ENCODE measurements around the gene GALNT1.

The GALNT1 gene

DNA sequence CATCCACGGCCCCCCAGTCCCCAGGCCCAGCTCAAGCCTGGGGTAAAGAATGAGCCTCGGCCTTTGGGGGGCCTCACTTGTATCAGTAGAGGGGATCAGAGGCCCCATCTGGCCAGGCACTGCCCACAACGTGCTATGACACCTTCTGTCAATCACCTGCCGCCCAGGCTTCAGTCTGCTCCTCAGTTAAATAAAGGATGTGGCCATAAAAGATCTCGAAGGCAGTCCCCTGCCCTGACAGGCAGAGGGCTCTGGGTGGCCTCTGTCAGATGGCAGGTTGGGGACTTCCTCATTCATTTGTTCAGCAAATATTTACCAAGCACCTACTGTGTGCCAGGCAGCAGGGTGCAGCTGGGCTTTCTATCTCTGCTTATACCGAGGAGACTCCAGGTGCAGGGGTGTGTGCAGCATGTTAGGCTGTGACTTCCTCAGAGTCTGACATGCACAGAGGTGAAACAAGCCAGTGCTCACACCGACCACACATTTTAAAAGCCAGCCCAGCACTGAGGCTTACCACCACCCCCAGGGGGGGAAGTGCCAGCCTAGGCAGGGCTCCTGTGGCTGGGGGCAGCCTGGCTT lies 166.4 kb downstream of the GALNT1 start:
- in situ Hi-C loops (cut with MboI; ENCODE audit: low sequenced_read_pairs) = loop anchor here (25.0 kb wide), 1 partner anchor 539 kb away; the partner anchor contains the start of gene FHOD3

DNA sequence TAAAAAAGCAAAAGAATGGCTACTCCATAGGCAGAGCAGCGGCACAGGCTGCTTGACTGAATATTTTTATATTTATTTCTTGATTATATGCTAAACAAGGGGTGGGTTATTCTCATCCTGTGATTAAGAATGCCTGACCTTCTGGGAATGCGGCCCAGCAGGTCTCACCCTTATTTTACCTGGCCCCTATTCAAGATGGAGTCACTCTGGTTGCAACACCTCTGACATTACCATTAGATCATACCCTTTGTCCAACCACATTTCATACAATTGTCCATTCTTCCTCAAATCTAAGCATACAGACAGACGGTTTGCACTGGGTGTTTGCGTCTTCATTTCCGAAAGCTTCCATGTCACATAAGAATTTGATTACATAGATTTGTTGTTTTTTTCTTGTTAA lies 168.2 kb downstream of the GALNT1 start:
- in situ Hi-C loops (cut with MboI; ENCODE audit: low sequenced_read_pairs) = loop anchor here (25.0 kb wide), 2 partner anchors 338 to 538 kb away; partner anchors contain the start of gene FHOD3

DNA sequence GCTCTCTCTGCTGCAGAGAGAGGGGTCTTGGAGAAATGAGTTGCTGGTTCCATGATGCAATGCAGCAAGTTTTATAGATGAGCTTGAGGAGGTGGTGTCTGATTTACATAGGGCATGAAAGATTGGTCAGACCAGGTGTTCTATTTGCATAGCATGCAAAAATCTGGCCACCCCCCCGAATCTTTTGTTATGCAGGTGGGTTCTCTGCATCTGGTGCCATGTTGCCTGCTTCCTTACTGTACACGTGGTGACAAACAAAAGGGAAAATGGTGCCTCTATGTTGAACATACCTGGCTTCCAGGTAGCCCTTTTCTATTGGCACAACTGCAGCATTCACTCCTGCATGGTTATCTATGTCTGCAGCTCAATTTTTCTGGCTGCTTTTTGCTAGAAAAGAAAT lies 169.4 kb downstream of the GALNT1 start:
- in situ Hi-C loops (cut with MboI; ENCODE audit: low sequenced_read_pairs) = loop anchor here (25.0 kb wide), 1 partner anchor 336 kb away; no protein-coding TSS in a partner anchor

DNA sequence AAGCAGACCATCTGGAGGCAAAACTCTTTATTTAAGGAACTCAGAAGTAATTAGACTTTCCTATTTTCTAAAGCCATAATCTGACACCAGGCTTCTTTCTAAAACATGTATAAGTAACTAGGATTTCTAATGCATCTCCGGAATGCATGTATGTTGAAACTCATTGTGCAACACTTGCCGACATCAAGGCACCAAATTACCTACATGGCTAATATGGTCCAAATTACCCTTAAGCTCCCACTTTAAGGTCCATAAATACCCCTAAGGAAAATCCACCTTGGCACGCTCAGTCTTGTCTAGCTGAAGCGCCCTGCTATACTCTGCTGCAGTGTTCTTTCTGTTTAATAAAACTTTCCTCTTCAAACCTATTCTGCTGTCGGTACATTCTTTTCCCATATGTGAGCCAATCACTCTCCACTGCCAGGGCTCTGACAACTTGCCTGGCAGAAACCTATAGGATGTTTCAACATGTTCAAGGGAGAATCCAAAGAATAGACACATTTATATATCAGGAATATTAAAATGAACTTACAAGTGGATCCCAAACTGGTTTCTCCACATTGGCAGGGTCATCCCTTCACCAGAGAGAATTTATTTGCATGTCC lies 171.9 kb downstream of the GALNT1 start:
- in situ Hi-C loops (cut with MboI; ENCODE audit: low sequenced_read_pairs) = loop anchor here (25.0 kb wide), 1 partner anchor 334 kb away; no protein-coding TSS in a partner anchor

DNA sequence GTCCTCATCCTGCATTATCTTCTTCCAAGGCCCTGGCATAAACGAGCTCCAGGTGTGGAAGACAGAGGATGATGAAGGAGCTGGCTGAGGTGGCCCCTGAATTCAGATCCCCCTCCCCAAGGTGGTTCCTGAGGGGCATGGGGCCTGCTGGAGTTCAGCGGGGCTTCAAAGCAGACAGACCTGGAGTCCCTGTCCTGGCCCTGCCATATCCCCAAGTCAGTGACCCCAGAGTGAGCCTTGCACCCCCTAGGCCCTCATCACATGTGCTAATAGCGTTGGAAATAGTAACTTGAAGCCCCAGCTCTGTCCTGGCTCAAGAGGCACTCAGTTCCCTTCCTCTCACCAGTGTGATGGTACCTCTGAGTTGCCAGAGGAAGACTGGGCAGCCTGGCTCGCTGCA lies 172.9 kb downstream of the GALNT1 start:
- in situ Hi-C loops (cut with MboI; ENCODE audit: low sequenced_read_pairs) = loop anchor here (25.0 kb wide), 1 partner anchor 333 kb away; no protein-coding TSS in a partner anchor

DNA sequence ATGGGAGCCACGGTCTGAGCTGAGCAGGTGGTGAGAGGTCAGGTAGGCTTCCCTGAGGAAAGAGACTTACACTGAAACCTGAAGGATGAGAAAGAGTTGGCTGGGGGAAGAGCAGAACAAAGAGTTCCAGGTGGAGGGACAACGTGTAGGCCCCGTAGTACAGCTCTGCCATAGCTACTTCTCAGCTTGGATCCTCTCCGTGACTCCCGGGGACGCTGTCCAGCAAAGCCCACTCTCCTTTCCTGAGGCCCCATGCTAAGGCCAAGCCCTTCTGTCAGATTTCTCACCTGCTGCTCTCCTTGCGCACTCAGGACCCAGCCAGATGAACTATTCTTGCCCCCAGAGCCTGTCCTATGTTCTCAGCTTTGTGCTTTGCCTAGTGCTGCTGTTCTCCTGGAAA lies 173.8 kb downstream of the GALNT1 start:
- in situ Hi-C loops (cut with MboI; ENCODE audit: low sequenced_read_pairs) = loop anchor here (5.0 to 25.0 kb wide), 2 partner anchors 192 to 332 kb away; no protein-coding TSS in a partner anchor

DNA sequence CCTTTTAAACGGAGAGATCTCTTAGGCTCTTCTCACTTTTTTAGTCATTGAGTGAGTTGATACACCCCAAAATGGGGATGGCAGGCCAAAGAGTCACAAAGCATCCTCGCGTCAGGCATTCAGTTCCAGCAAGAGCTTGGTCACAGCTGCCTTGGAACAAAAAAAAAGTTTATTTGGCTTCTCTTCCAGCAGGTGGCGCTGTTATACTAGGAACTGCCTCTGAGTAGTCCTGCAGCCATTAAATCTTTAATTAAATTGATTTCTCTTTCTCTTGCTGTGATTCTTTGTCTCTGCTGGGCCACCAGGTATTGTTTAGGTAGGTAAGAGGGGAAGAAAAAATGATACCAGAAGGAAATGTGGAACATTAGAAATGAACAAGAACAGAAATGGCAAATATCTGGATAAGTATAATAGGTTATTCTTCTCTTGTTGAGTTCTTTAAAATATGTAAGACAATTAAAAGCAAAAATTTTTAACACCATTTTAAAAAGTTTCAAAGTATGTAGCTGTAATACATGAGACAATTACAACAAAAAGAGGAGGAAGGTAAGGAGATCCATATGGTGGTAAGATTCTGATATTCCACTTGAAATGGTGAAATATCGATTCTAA lies 175.1 kb downstream of the GALNT1 start:
- in situ Hi-C loops (cut with MboI; ENCODE audit: low sequenced_read_pairs) = loop anchor here (5.0 to 25.0 kb wide), 2 partner anchors 191 to 331 kb away; no protein-coding TSS in a partner anchor
